Gastrocnemius medialis (tissue), 4 donors: ENCODE results near the gene PTGDS.

Source experiments
- CTCF ChIP-seq, 5 experiments: fragments of 450-650 bp in 3 of 5; fragments of 200-600 bp in 2 of 5; sonication (generic) in 2 of 5; IDR thresholded peaks in 4 of 5; conservative IDR thresholded peaks in 1 of 5; 1 replicate in 4 of 5; 2 replicates in 1 of 5; pipeline ENCODE4 v1.5.1; 2016 to 2019; ENCODE audit warnings: antibody characterized with exemption in 5 of 5, mild to moderate bottlenecking in 3 of 5, moderate library complexity in 3 of 5
- POLR2A ChIP-seq, 2 donors: fragments of 450-650 bp; IDR thresholded peaks; one replicate each; pipeline ENCODE4 v1.6.1; 2017; ENCODE audit warnings: antibody characterized with exemption in 2 of 2, mild to moderate bottlenecking in 2 of 2, moderate library complexity in 2 of 2

DNA sequence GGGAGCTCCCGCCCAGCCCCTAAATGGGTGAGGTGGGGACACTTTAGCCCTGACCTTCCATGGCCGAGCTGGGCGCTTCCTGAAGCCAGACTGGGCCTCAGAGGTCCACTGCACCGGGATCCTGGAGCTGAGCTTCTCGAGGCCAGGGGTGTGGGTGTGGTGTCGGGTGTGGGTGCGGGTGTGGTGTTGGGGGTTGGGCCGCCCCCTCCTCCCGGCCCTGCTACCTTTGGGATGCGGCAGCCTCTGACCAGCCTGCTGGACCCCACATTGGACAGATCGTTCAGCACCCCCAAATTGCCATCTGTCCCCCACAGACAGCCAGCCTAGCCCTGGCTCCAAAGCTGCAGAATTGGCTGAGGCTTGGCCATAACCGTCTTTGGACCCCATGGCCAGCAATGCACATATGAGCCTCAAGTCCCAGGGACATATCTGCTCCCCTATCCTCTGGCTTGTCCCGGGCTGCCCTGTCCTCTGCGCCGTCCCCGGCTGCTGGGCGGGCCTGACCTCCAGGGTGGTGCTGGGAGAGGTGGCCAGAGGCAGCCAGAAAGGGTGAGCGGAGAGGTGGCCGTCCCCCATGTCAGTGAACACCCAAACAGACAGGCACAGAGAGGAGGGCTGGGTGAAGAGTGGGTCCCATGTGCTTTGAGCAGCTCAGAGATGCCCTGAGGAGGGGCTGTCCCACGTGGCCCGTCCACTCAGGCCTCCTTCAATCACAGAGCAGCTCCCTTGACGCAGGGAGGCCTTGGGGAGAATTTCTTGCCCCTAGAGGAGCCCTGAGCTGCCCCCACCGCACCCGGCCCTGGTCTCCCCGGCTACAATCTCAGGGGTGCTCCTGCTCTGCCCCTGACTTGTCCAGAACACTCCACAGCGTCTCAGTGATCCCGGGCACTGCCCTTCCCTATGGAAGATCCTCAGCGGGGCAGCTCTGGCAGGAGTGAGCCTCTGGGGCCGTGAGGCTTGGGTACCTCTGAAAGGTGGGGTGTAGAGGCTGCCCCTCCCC lies 3.4 kb upstream of the PTGDS start:
- TF ChIP-seq CTCF (IDR thresholded peaks at IDR 0.05 in 4 of 5, conservative IDR thresholded peaks at IDR 0.05 in 1 of 5) (no peak), POLR2A (IDR thresholded peaks at IDR 0.05) (no peak)
